HCT116 (cell line): ENCODE data around the gene TNRC6C. TPM values are rescaled to one million over a fixed set of nuclear protein-coding genes. Genes with fewer than 3 reads are reported as not detected.

Experiments
- ATAC-seq: fragments of 200-7000 bp; cut with Tn5 transposase; 2 replicates; pipeline ENCODE4 v1.9.1; 2020; ENCODE audit warnings: mild to moderate bottlenecking, moderate library complexity
- BruUV-seq: library from RNA; stranded (reverse); fragments of 400-500 nt; replicated peaks from 2 replicates; lab custom pipeline; 2021; lab: Mats Ljungman, UMichigan
- CTCF ChIA-PET: fragments of 300-600 bp; sonication (Branson Sonifier 250); formaldehyde crosslinking; loops from one replicate; lab custom pipeline; 2021; ENCODE audit warnings: antibody characterized with exemption; lab: Charles Lee
- POLR2A ChIA-PET: fragments of 300-600, 350-600 bp; sonication (Branson Sonifier 250); formaldehyde crosslinking; loops from one replicate; lab custom pipeline; 2021; ENCODE audit warnings: antibody characterized with exemption; lab: Charles Lee
- RAD21 ChIA-PET, 2 experiments: fragments of 300-600 bp; sonication (Branson Sonifier 250); formaldehyde crosslinking; loops; one replicate each; lab custom pipeline; 2023; ENCODE audit warnings: low total read pairs in 2 of 2; ENCODE audit not compliant: uncharacterized antibody in 2 of 2, unreplicated experiment in 2 of 2, low non-redundant PET in 1 of 2; lab: Charles Lee
- DNase-seq: peaks from one replicate; pipeline ENCODE4 v3.0.0-alpha.2; 2010; ENCODE audit warnings: low read depth, low spot score
- H2AFZ ChIP-seq: fragments of 200-600 bp; shearing (Covaris generic), sonication (generic); 2 replicates; pipeline ENCODE4 v1.6.1; 2017; ENCODE audit warnings: low read depth, mixed run types, mixed read lengths, antibody characterized with exemption, low read length; ENCODE audit not compliant: poor library complexity, severe bottlenecking
- H3K27ac ChIP-seq: 2 replicates; pipeline ENCODE4 v1.5.1; 2012; ENCODE audit warnings: low read depth, low read length
- H3K27me3 ChIP-seq: fragments of 200-600 bp; sonication (generic); 2 replicates; pipeline ENCODE4 v1.6.1; 2016; ENCODE audit warnings: mixed run types, low read length, mixed read lengths; ENCODE audit not compliant: insufficient read depth
- H3K36me3 ChIP-seq, 2 experiments: fragments of 200-500 bp in 1 of 2; fragments of 200-600 bp in 1 of 2; sonication (Bioruptor generic) in 1 of 2; sonication (generic) in 1 of 2; 2 replicates each; pipeline versions ENCODE4 v1.5.1 to v1.6.1; 2014 to 2016; ENCODE audit warnings: low read length in 2 of 2, inconsistent platforms in 1 of 2, mixed read lengths in 1 of 2, mixed run types in 1 of 2; ENCODE audit not compliant: insufficient read depth in 2 of 2, control insufficient read depth in 1 of 2
- H3K4me1 ChIP-seq, 2 experiments: fragments of 200-600 bp in 1 of 2; sonication (generic) in 1 of 2; 2 replicates each; pipeline versions ENCODE4 v1.5.1 to v1.6.1; 2012 to 2017; ENCODE audit warnings: low read length in 2 of 2, inconsistent platforms in 1 of 2, mild to moderate bottlenecking in 1 of 2, mixed read lengths in 1 of 2, mixed run types in 1 of 2, moderate library complexity in 1 of 2; ENCODE audit not compliant: insufficient read depth in 2 of 2, control insufficient read depth in 1 of 2
- H3K4me2 ChIP-seq: fragments of 200-600 bp; sonication (generic); 2 replicates; pipeline ENCODE4 v1.6.1; 2017; ENCODE audit warnings: mixed run types, low read length, mixed read lengths
- H3K4me3 ChIP-seq, 2 experiments: fragments of 200-600 bp in 1 of 2; sonication (generic) in 1 of 2; replicated peaks in 1 of 2; 2 replicates each; pipeline ENCODE4 v1.5.1; 2011 to 2016; ENCODE audit warnings: low read length in 2 of 2, control low read depth in 1 of 2, low read depth in 1 of 2, mild to moderate bottlenecking in 1 of 2, mixed read lengths in 1 of 2, mixed run types in 1 of 2
- H3K79me2 ChIP-seq: fragments of 200-600 bp; sonication (generic); 2 replicates; pipeline ENCODE4 v1.6.1; 2017; ENCODE audit warnings: mild to moderate bottlenecking, mixed run types, low read length, moderate library complexity, mixed read lengths; ENCODE audit not compliant: insufficient read depth
- H3K9ac ChIP-seq: fragments of 200-600 bp; sonication (generic); 2 replicates; pipeline ENCODE4 v1.6.1; 2016; ENCODE audit warnings: low read length, mixed read lengths
- H3K9me2 ChIP-seq: fragments of 200-600 bp; sonication (generic), shearing (Covaris generic); 2 replicates; pipeline ENCODE4 v1.6.1; 2017; ENCODE audit warnings: mixed run types, mild to moderate bottlenecking, moderate library complexity; ENCODE audit not compliant: insufficient read depth
- H3K9me3 ChIP-seq, 2 experiments: fragments of 200-500 bp in 1 of 2; fragments of 200-600 bp in 1 of 2; sonication (Bioruptor generic) in 1 of 2; sonication (generic) in 1 of 2; 2 replicates each; pipeline ENCODE4 v1.6.1; 2014 to 2017; ENCODE audit warnings: low read length in 2 of 2, mixed read lengths in 2 of 2, inconsistent platforms in 1 of 2, low read depth in 1 of 2, mild to moderate bottlenecking in 1 of 2, mixed run types in 1 of 2, moderate library complexity in 1 of 2; ENCODE audit not compliant: control insufficient read depth in 1 of 2, insufficient read depth in 1 of 2
- H4K20me1 ChIP-seq: fragments of 200-600 bp; sonication (generic), shearing (Covaris generic); 2 replicates; pipeline ENCODE4 v1.6.1; 2017; ENCODE audit warnings: mixed run types, mild to moderate bottlenecking, moderate library complexity; ENCODE audit not compliant: insufficient read depth
- ATF3 ChIP-seq: IDR thresholded peaks from 2 replicates; pipeline ENCODE4 v1.6.1; 2012
- EGR1 ChIP-seq: IDR thresholded peaks from 2 replicates; pipeline ENCODE4 v1.6.1; 2012; ENCODE audit warnings: low read depth
- MAX ChIP-seq: IDR thresholded peaks from 2 replicates; pipeline ENCODE4 v1.6.1; 2012
- POLR2AphosphoS5 ChIP-seq: IDR thresholded peaks from 2 replicates; pipeline ENCODE4 v1.6.1; 2011; ENCODE audit warnings: mild to moderate bottlenecking, low read depth, low read length, moderate library complexity
- RAD21 ChIP-seq: IDR thresholded peaks from 2 replicates; pipeline ENCODE4 v1.6.1; 2012; ENCODE audit warnings: low read depth, mild to moderate bottlenecking
- SIN3A ChIP-seq: IDR thresholded peaks from 2 replicates; pipeline ENCODE4 v1.6.1; 2012; ENCODE audit warnings: low read depth
- SRF ChIP-seq: IDR thresholded peaks from 2 replicates; pipeline ENCODE4 v1.6.1; 2012; ENCODE audit warnings: low read depth
- TCF7L2 ChIP-seq: IDR thresholded peaks from 2 replicates; pipeline ENCODE4 v1.7.0; 2011; ENCODE audit warnings: borderline replicate concordance, inconsistent platforms; ENCODE audit not compliant: insufficient read depth, insufficient read length; ENCODE audit errors: extremely low read depth
- ZBTB33 ChIP-seq: IDR thresholded peaks from 2 replicates; pipeline ENCODE4 v1.6.1; 2011; ENCODE audit warnings: mild to moderate bottlenecking, low read length, moderate library complexity; ENCODE audit not compliant: insufficient replicate concordance; ENCODE audit errors: extremely low read depth
- intact Hi-C: fragments of 100-400 bp; cut with micrococcal nuclease; formaldehyde crosslinking; loops from 2 replicates; pipeline ENCODE4 v1.10.0; 2022
- total RNA-seq: library from RNA; stranded (reverse); gene quantifications from one replicate; pipeline ENCODE4 v1.2.1, GENCODE V29; 2021; ENCODE audit not compliant: unreplicated experiment
- TF ChIP-seq, protein P1 (sequence below), 3 experiments: fragments of 200-600 bp in 1 of 3; sonication (generic) in 1 of 3; IDR thresholded peaks in 2 of 3; conservative IDR thresholded peaks in 1 of 3; 2 replicates each; pipeline ENCODE4 v1.5.1; 2012 to 2017; ENCODE audit warnings: low read depth in 2 of 3, low read length in 2 of 3, antibody characterized with exemption in 1 of 3, borderline replicate concordance in 1 of 3, control low read depth in 1 of 3, mild to moderate bottlenecking in 1 of 3, mixed read lengths in 1 of 3, mixed run types in 1 of 3, moderate library complexity in 1 of 3; ENCODE audit not compliant: insufficient read depth in 1 of 3

TNRC6C gene
- total RNA-seq, 1 experiment from 2014 or later, result 23.4 TPM

- Histone ChIP-seq H3K9me2 (no peaks in the 10 kb centered on the region), H3K27ac (no peak overlapping the region), H3K36me3 (no peaks in the 10 kb centered on the region), H2AFZ (no peak overlapping the region), H3K4me2 (no peak overlapping the region), H4K20me1 (no peaks in the 10 kb centered on the region), H3K4me1 (no peaks in the 10 kb centered on the region), H3K9ac (no peak overlapping the region), H3K27me3 (peaks cover 18% of the 10 kb centered on the region; the same call in 1 of the 2 replicates), H3K79me2 (no peaks in the 10 kb centered on the region), H3K4me3 (no peak overlapping the region), H3K9me3 (no peaks in the 10 kb centered on the region)
- ChIA-PET CTCF (interaction anchor here (1.3 kb wide), 1 partner anchor 90 kb away, joined by 3 read pairs; no protein-coding TSS in a partner anchor), RAD21 (no interaction called here), POLR2A (no interaction called here)
- DNase-seq (no peak), ATAC-seq (no peak)
- intact Hi-C loops, result no loop called here
- no TSS peak for BruUV-seq
- no peak for TF ChIP-seq ATF3
- TF ChIP-seq EGR1, result no peak
- TF ChIP-seq ZBTB33, result no peak
- TF ChIP-seq RAD21, result no peak
- TF ChIP-seq POLR2AphosphoS5, result no peak
- no peak for TF ChIP-seq TCF7L2
- TF ChIP-seq, protein P1, sequence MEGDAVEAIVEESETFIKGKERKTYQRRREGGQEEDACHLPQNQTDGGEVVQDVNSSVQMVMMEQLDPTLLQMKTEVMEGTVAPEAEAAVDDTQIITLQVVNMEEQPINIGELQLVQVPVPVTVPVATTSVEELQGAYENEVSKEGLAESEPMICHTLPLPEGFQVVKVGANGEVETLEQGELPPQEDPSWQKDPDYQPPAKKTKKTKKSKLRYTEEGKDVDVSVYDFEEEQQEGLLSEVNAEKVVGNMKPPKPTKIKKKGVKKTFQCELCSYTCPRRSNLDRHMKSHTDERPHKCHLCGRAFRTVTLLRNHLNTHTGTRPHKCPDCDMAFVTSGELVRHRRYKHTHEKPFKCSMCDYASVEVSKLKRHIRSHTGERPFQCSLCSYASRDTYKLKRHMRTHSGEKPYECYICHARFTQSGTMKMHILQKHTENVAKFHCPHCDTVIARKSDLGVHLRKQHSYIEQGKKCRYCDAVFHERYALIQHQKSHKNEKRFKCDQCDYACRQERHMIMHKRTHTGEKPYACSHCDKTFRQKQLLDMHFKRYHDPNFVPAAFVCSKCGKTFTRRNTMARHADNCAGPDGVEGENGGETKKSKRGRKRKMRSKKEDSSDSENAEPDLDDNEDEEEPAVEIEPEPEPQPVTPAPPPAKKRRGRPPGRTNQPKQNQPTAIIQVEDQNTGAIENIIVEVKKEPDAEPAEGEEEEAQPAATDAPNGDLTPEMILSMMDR (IDR thresholded peaks at IDR 0.05 in 2 of 3, conservative IDR thresholded peaks at IDR 0.05 in 1 of 3; ENCODE audit: borderline replicate concordance in 1 of 3, insufficient read depth in 1 of 3, low read depth in 2 of 3, low read length in 2 of 3), result no peak
- no peak for TF ChIP-seq SIN3A
- TF ChIP-seq MAX, result no peak
- no peak for TF ChIP-seq SRF
These were observed 34.6 kb upstream of the TNRC6C start for GRCh38 chr17:77923776-77924513.
